ENCODE measurements around the gene QDPR. TPM values are rescaled to one million over a fixed set of nuclear protein-coding genes. Genes with fewer than 3 reads are reported as not detected.

QDPR gene
- total and polyA plus RNA-seq, 8 donors: 36.6 to 51.2 (median 45.3) TPM

GRCh38 chr4:17559709-17560048 is 47.8 kb upstream of the QDPR start:
- Histone ChIP-seq H3K27me3 (no peaks in the 10 kb centered on the region), H3K36me3 (no peaks in the 10 kb centered on the region), H3K27ac (no peak overlapping the region), H3K9me3 (no peaks in the 10 kb centered on the region), H3K4me3 (no peak overlapping the region), H3K4me1 (no peaks in the 10 kb centered on the region)
- intact Hi-C loops (cut with DNase I): no loop called here
- DNase-seq (no peak), ATAC-seq (no peak)
- no peak for TF ChIP-seq CTCF (IDR thresholded peaks at IDR 0.05)

GRCh38 chr4:17558941-17559708 is 47.2 kb upstream of the QDPR start:
- H3K9me3 ChIP-seq: no peaks in the 10 kb centered on the region
- H3K4me3 ChIP-seq: no peak overlapping the region
- no peak for ATAC-seq
- H3K27ac ChIP-seq: no peak overlapping the region
- H3K36me3 ChIP-seq: no peaks in the 10 kb centered on the region
- H3K4me1 ChIP-seq: no peaks in the 10 kb centered on the region
- intact Hi-C loops (cut with DNase I): no loop called here
- no peaks in the 10 kb centered on the region for H3K27me3 ChIP-seq
- TF ChIP-seq CTCF (IDR thresholded peaks at IDR 0.05): no peak
- no peak for DNase-seq

- no peak overlapping the region for H3K27ac ChIP-seq
- H3K27me3 ChIP-seq: no peaks in the 10 kb centered on the region
- ATAC-seq (no peak), DNase-seq (no peak)
- no peak overlapping the region for H3K4me3 ChIP-seq
- intact Hi-C loops (cut with DNase I): no loop called here
- H3K9me3 ChIP-seq: no peaks in the 10 kb centered on the region
- H3K36me3 ChIP-seq: no peaks in the 10 kb centered on the region
- H3K4me1 ChIP-seq: no peaks in the 10 kb centered on the region
- TF ChIP-seq CTCF (IDR thresholded peaks at IDR 0.05): no peak
Measured at GRCh38 chr4:17557880-17558279, 46.0 kb upstream of the QDPR start.

GRCh38 chr4:17556498-17556897 is 44.6 kb upstream of the QDPR start:
- Histone ChIP-seq H3K4me3 (no peak overlapping the region), H3K4me1 (no peaks in the 10 kb centered on the region), H3K27me3 (no peaks in the 10 kb centered on the region), H3K27ac (no peak overlapping the region), H3K9me3 (no peaks in the 10 kb centered on the region), H3K36me3 (no peaks in the 10 kb centered on the region)
- ATAC-seq (no peak), DNase-seq (no peak)
- TF ChIP-seq CTCF (IDR thresholded peaks at IDR 0.05): no peak
- intact Hi-C loops (cut with DNase I): no loop called here

GRCh38 chr4:17554568-17554967 is 42.7 kb upstream of the QDPR start:
- DNase-seq (no peak), ATAC-seq (no peak)
- Histone ChIP-seq H3K27me3 (no peaks in the 10 kb centered on the region), H3K4me1 (no peaks in the 10 kb centered on the region), H3K36me3 (no peaks in the 10 kb centered on the region), H3K4me3 (no peak overlapping the region), H3K27ac (no peak overlapping the region), H3K9me3 (no peaks in the 10 kb centered on the region)
- intact Hi-C loops (cut with DNase I): no loop called here
- no peak for TF ChIP-seq CTCF (IDR thresholded peaks at IDR 0.05)
